Ramos (cell line): ENCODE measurements around the gene HSDL2.

Experiments
- in situ Hi-C: fragments of 300-500 bp; cut with MboI; formaldehyde crosslinking; loops from one replicate; pipeline ENCODE4 v1.14.3; 2022; ENCODE audit warnings: low sequenced_read_pairs; ENCODE audit not compliant: unreplicated experiment

Gene HSDL2

DNA sequence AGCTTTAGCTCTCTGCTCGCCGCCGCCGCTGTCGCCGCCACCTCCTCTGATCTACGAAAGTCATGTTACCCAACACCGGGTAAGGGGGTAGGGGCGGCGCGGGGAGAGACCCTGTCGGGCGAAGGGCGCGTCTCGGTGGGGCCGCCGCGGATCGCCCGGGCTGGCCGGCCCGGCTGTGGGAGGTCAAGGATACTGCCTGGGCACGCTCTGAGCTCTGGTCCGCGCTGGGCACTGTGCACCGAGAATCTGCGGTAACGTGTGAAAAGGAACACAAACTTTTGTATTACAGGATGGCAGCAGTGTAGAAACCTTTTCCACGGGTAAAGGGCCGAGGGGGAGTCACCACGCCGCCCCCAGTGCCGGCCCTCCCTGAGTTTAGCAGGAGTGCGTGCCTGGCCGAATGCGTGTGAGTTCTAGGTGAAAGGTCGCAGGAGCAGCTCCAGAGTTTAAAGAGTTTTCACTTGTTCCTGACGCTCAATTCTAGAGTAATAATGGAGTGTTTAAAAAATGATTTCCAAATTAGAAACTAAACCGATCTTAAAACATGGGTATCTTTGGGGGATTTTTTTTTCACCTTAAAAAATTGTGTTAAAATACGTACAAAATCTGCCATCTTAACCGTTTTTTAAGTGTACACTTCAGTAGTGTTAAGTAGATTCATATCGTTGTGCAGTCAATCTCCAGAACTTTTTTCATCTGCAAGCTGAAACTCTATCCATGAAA is at the start of gene HSDL2:
TSS of gene HSDL2 (plus strand) at position 7 of the 723 bp plus-strand sequence. CDS start at position 63, 56 bp downstream.
- in situ Hi-C loops = no loop called here

DNA sequence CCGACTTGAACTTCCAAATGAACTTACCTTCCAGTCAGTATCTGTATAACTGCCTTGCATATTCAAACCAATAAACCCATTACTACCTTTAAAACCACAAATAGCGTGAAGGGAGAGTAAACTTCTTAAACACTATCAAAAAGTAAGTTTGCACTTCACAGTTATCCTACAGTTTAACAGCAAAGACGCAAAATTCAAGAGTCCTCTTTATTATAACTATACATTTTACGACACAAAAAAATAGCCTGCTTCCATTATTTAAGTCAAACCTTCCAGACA is 48.3 kb upstream of the HSDL2 start:
- in situ Hi-C loops = no loop called here

DNA sequence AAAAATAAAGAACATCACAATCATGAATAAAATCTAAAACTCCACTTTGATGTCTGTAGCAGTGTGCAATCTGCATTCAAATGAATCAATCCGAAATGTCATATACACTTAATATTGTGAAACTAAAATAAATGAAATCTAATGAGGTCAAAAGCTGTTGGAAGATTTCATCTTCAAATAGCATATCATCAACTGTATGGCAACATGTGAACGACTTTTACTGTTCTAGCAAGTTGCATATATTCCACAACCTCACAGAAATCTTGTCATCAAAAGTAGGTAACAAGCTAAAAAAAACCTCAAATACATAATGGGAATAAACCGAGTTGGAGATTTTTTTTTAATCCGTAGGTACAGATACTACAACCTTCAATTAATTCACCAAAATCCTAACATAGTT is 47.7 kb upstream of the HSDL2 start:
- in situ Hi-C loops = no loop called here

DNA sequence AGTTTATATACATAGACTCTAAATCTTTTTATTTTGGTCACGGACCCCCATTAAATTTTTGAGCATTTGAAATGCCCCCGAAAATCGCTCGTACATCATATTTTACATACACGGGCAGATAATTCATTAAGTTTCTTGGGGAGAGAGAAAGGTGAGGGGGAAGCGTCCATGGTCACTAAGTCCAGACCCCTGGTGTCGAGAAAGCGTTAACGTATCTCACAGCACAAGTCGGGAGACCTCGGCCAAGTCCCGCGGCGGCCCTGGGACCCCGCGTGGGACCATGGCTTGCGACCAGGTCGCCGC is 47.3 kb upstream of the HSDL2 start:
- in situ Hi-C loops = no loop called here

DNA sequence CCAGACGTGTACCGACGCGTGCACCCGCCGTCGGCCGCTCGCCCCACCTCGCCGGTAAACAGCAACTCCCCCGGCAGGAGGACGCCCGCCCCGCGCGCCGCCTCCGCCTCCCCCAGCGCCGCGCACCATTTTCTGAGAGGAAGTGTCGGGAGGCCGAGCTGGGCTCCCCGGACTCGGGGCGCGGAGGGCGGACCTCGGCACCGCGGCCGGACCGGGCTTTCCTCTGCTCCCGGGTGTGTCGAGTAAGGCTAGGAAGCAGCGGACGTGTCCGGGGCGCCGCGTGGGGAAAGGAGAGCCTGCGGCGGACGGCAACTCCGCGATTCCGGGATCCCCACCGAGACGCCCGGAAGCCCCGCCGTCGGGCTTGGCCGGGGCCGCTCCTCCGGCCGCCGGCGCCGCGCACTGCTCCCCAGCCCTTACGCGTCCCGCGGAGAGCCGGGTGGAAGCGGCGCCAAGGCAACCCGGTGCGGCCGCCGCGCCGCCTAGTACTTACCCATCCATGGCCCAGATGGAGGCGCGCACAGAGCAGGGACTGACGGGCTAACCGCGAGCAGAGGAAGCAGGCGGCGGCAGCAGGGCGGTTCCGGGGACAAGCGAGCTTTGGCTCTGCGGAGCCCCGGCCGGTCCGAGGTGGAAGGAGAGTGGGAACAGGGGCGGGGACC is 46.8 kb upstream of the HSDL2 start, which contains the start of gene PTBP3:
TSS of gene PTBP3 (minus strand) at position 643 of the 662 bp plus-strand sequence. CDS start 35,754 bp downstream, outside the sequence.
- in situ Hi-C loops = no loop called here

DNA sequence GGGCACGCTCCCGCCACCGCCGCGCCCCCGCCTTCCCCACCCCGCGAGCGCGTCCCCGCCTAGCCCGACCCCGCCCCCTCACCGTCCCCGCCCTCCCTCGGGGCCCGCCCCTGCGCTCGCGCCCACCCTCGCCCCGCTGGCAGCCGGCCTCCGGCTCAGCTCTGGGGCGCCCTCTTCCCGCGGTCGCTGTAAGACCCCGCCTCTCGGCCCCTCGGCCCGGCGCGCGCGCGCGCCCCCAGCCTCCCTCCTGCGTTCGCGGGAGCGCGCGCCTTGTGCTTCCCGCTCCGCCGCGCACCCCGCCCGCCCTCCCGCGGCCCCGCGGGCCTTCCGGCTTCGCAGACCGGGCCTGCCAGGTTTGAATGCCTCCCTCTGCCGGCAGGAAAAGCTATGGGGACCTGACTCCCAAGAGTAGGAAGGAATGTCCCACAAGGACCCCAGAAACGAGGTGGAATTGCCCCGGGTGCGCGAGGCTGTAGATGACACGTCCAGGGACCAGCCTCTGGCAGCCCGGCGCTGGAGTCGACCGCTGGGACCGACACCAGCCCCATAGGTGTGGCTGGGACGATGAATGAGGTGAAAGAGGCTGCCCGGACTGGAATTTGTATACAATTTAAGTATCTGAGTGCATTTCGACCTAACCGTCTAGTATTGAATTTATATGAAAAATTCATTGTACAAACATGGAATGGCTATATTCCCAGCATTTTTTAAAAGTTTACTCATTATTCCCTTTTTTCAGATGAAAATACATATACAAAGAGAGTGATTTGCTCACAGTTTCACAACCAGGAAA is 46.1 kb upstream of the HSDL2 start:
- in situ Hi-C loops = no loop called here

DNA sequence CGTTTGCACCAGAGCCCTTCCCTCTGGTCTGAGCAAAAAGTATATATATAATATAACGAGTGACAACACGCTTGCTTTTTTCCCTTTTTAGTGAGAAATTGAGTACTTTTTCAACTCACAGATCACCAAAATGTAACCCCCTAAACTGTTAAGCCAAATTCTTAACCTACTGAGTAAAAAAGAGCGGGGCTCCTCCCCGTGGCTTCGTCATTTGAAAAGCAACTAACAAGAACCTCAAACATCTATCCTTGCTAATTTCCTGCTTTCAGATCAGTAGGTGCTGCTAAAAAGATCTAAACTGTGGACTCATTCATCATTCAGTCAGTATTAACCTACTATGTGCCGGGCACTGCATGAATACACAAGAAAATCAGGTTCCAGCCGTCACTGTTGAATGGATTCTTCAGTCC is 45.5 kb upstream of the HSDL2 start:
- in situ Hi-C loops = no loop called here

DNA sequence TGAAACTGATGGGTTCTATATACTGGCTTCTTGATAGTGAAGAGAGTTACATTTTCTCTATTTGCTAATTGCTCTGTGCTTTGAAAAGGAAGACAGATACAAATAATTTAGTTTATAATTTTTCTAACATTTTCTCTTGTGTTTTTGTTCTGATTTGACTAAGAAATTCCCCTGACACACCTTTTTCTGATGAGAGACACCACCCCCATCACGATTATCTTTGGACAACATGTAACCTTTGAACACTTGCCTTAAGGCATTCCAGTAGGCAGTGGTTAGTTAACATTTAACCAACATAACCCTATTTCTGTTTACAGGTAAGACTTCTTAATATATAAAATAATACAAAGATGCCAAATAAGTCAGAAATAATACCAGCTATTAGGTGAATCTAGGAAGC is 42.4 kb upstream of the HSDL2 start:
- in situ Hi-C loops = no loop called here

DNA sequence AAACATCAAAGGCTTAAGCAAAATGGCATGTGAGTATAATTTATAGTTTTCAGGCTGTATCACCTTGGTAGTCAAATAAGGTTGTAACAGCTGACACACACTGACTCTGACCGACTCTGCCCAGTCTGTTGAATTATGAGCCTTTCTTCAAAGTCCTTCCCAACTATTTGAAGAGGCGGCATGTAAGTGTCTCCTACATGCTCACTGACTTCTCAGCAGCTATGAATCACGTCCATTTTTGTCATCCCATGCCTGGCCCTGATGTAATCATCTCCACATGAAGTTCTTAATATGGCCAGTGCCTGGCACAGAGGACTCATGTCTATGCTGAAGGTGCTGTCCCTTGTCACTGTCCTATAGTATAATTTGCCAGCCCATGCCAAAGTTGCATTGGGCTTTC is 41.3 kb upstream of the HSDL2 start:
- in situ Hi-C loops = no loop called here

DNA sequence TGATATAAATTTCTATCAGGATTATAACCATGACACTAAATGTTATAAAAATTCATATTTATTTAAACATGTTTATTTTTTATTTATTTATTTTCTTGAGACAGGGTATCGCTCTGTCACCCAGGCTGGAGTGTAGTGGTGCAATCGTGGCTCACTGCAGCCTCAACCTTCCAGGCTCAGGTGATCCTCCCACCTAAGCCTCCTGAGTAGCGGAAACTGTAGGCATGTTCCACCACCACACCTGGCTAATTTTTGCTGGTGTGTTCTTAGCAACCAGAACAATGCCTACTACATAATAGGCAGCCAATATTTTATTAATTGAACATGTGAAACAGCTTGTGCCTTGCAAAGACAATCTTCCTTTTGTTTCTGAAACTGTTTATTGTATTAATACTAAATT is 40.0 kb upstream of the HSDL2 start:
- in situ Hi-C loops = no loop called here

DNA sequence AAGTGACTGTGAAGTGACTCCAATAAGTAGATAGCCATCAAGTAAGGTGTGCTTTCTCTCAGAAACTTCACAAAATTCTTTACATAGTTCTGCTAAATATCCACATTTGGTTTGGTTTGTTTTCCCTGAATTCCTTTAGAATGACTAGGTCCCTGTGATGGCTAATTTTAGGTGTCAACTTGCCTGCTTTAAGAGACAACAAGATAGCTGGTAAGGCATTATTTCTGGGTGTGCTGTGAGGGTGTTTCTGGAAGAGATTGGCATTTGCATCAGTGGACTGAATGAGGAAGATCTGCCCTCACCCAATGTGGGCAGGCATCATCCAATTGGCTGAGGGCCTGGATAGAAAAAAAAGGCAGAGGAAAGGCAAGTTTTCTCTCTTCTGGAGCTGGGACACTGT is 38.2 kb upstream of the HSDL2 start:
- in situ Hi-C loops = no loop called here

DNA sequence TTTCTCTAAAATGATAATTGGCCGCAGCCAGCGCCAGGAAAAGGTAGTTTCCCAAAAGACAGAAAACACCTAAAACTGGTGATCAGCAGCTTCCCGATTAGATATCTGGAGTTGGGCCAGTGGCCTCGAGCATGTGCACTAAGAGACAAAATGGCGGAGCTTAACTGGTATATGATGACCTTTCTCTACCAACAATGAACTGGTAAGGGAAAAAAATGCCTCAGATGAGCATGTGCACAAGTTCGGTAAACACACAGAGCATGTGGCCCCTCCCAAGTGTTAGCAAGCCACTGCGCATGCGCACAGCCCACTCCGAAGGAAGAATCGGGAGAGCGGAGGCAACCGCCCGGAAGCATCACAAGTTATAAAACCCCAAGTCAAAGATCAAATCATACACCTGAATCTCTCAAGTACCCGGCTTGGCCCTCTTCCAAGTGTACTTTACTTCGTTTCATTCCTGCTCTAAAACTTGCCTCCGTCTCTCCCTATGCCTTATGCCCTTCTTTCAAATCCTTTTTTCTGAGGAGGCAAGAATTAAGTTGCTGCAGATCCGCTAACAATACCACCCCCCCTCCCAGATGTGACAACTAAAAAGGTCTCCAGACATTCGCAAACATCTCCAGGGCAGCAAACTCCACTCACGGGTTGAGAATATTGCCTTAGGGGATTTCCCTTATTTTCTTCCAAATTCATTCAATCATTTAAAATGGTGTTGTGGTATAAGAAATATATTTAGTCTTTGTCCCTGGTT is 31.5 kb upstream of the HSDL2 start:
- in situ Hi-C loops = no loop called here

DNA sequence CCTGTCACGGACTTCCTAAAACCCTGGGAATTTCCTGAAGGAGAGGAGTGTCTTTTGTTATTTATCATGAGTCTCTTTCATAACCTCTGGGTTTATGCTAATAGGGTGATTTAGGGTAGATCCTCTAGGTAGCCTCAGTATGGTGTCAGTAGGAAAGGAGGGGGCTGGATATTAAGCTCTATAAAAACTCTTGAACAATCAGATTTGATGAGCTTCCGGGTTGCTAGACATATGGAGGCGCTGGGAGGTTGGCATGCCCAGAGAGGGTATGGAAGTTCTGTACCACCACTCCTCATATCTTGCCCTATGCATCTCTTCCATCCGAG is 30.9 kb upstream of the HSDL2 start:
- in situ Hi-C loops = no loop called here

DNA sequence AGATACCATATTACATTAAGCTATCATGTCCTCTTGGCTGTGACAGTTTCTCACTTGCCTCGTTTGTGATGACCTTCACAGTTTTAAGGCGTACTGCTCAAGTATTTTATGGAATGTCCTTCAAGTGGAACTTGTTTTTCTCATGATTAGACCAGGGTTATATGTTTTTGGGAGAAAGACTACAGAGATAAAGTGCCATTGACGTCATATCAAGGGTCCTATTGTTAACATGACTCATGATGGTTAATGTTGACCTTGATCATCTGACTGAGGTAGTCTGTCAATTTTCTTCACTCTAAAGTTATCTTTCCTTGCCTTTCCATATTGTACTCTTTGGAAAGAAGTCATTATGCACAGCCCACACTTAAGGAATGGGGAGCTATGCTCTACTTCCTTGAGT is 28.7 kb upstream of the HSDL2 start:
- in situ Hi-C loops = loop anchor here (10.0 kb wide), 1 partner anchor 596 kb away; no protein-coding TSS in a partner anchor

DNA sequence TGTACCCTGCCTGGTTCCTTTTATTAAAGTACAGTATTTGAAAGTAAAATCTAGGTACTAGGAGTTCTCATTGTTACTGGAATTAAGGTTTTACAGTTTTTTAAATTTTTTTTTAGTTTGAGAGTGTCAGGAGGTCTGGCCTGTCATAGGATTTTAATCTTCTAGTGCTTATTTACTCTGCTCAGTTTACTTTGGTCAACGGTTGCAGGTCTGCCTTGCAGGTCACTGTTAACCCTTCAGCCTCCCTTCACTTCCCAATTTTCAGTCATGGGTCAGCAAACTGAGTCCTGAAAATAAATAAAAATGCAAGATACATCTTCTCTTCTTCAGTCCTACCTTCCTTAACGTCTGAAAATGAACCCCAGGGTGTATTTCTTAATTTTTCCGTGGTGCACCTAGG is 27.7 kb upstream of the HSDL2 start:
- in situ Hi-C loops = loop anchor here (10.0 kb wide), 1 partner anchor 597 kb away; no protein-coding TSS in a partner anchor

DNA sequence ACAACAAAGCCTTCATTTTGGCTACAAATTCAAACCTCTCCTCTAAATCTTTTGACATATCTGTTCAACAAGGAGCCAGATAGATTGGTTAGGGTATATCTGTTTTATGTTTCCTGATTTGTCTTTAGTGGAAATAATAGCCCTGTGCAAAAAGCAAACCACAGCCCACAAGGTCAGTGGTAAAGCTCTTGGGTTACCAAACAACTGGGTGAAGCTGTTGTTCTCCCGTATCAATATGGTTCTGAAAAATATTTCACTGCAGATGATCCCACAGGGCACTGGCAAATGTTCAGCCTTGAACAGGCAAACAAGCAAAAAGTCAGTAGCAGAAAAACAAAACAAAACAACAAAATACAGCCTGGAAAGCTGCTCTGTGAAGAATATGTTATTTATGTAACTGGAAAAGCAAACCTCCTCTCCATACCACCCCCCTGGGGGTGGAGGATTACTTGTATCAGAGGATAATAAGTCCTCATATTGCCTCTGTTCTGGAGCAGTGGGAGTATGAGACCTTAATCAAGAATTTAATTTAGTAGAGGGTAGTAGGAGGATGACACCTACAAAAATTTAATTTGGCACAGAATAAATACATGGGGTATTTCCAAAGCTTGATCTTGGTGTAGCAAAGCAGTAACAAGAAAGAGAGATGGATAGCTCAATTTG is 25.7 kb upstream of the HSDL2 start:
- in situ Hi-C loops = loop anchor here (10.0 kb wide), 1 partner anchor 599 kb away; no protein-coding TSS in a partner anchor

DNA sequence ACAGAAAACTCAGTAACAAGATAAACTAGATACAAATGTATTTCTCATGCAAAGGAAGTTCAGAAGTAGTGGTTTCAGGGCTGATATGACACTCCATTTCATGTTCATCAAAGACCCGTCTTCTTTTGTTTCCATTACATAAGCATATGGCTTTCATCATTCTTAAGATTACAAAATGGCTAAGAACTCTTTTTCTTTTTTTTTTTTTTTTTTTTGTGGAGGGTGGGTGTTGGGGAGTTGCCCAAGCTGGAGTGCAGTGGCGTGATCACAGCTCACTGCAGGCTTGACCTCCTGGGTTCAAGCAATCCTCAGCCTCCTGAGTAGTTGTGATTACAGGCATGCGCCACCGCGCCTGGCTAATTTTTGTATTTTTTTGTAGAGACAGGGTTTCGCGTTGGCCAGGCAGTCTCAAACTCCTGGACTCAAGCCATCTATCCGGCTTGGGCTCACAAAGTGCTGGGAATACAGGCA is 24.4 kb upstream of the HSDL2 start:
- in situ Hi-C loops = loop anchor here (10.0 kb wide), 1 partner anchor 601 kb away; no protein-coding TSS in a partner anchor

DNA sequence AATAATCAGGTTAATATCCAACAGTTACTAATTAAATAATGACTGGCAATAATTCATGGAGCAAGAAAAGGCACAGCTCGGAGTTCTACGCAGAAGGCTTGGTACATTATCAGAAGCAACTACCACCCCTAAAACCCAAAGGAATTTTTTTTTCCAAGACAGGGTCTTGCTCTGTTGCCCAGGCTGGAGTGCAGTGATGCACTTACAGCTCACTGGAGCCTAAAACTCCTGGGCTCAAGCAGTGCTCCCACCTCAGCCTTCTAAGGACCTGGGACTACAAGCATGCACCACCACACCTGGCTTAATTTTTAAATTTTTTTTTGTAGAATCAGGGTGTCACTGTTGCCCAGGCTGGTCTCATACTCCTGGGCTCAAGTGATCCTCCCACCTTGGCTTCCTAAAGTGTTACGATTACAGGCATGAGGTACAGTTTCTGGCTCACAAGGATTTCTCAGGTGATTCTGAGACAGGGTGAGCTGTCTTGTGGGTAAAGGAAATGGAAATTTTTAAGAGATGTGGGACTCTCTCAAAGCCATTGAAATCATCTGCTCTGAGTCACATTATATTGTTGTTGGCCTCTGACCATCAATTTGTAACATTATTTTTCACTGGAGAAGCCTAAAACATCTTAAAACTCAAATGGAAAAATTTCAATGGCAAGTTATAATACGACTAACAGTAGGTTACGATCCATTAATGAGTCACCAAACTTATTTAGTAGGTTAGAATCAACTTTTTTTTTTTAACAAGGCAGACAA is 19.7 kb upstream of the HSDL2 start:
- in situ Hi-C loops = loop anchor here (5.0 kb wide), 1 partner anchor 263 kb away; no protein-coding TSS in a partner anchor

DNA sequence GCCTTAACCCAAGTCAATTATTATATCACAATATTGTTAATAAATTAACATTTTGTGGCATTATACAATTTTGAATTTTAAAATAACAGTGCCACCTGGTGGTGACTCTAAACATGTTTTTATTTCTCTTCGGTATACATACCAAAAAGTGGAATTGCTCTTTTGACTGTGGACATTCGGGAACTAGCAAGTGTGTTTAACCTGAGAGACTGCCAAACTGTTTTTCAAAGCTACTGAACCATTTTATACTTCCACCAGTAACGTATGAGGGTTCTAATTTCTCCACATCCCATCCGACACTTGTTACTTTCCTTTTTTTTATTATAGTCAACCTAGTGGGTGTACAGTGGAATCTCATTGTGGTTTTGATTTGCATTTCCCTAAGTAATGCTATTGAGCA is 18.3 kb upstream of the HSDL2 start:
- in situ Hi-C loops = loop anchor here (5.0 kb wide), 1 partner anchor 264 kb away; no protein-coding TSS in a partner anchor
